SK-N-SH (cell line): Measurements from ENCODE around the gene ALDH5A1. TPM values are rescaled to one million over a fixed set of nuclear protein-coding genes. Genes with fewer than 3 reads are reported as not detected.

Source experiments
- CTCF ChIA-PET: fragments of 300-600, 350-600 bp; formaldehyde crosslinking; extraction: SDS; loops from one replicate; lab custom pipeline; 2021; lab: Yijun Ruan, JAX
- POLR2A ChIA-PET: fragments of 350-600 bp; sonication (Branson Sonifier 250); formaldehyde crosslinking; extraction: SDS; loops from one replicate; lab custom pipeline; 2020; ENCODE audit warnings: antibody characterized with exemption, inconsistent platforms; lab: Yijun Ruan, JAX
- DNase-seq: peaks from one replicate; pipeline ENCODE4 v3.0.0; 2012
- H2AFZ ChIP-seq: fragments of 200-600 bp; sonication (generic); 2 replicates; pipeline ENCODE4 v1.8.1; 2016; ENCODE audit warnings: antibody characterized with exemption, mild to moderate bottlenecking, low read depth
- H3F3A ChIP-seq: fragments of 200-600 bp; sonication (generic); replicated peaks from 2 replicates; pipeline ENCODE3; 2016; ENCODE audit warnings: antibody characterized with exemption, mild to moderate bottlenecking; ENCODE audit not compliant: insufficient read depth
- H3K27ac ChIP-seq, 2 experiments: fragments of 200-500 bp in 1 of 2; fragments of 200-600 bp in 1 of 2; sonication (Bioruptor generic) in 1 of 2; sonication (generic), shearing (Covaris generic) in 1 of 2; 2 replicates each; pipeline versions ENCODE4 v1.5.1 to v1.6.1; 2014 to 2016; ENCODE audit warnings: low read depth in 2 of 2, inconsistent platforms in 1 of 2, low read length in 1 of 2, mild to moderate bottlenecking in 1 of 2, mixed read lengths in 1 of 2
- H3K27me3 ChIP-seq: fragments of 200-600 bp; sonication (generic), shearing (Covaris generic); 2 replicates; pipeline ENCODE4 v1.6.1; 2016; ENCODE audit warnings: mixed run types; ENCODE audit not compliant: insufficient read depth
- H3K36me3 ChIP-seq, 2 experiments: fragments of 200-500 bp in 1 of 2; fragments of 200-600 bp in 1 of 2; sonication (Bioruptor generic) in 1 of 2; sonication (generic) in 1 of 2; replicated peaks in 1 of 2; 2 replicates each; pipeline versions ENCODE3 to v1.5.1; 2014 to 2016; ENCODE audit warnings: low read length in 1 of 2, mild to moderate bottlenecking in 1 of 2; ENCODE audit not compliant: insufficient read depth in 2 of 2, control insufficient read depth in 1 of 2
- H3K4me1 ChIP-seq, 2 experiments: fragments of 200-500 bp in 1 of 2; fragments of 200-600 bp in 1 of 2; sonication (Bioruptor generic) in 1 of 2; sonication (generic), shearing (Covaris generic) in 1 of 2; 2 replicates each; pipeline versions ENCODE4 v1.5.1 to v1.6.1; 2014 to 2016; ENCODE audit warnings: low read depth in 1 of 2, low read length in 1 of 2, mixed run types in 1 of 2; ENCODE audit not compliant: insufficient read depth in 2 of 2, control insufficient read depth in 1 of 2
- H3K4me2 ChIP-seq: fragments of 200-600 bp; sonication (generic), shearing (Covaris generic); 2 replicates; pipeline ENCODE4 v1.6.1; 2017; ENCODE audit warnings: mixed run types
- H3K4me3 ChIP-seq, 2 experiments: fragments of 200-500 bp in 1 of 2; fragments of 200-600 bp in 1 of 2; sonication (Bioruptor generic) in 1 of 2; sonication (generic), shearing (Covaris generic) in 1 of 2; 2 replicates each; pipeline versions ENCODE4 v1.5.1 to v1.8.1; 2014 to 2016; ENCODE audit warnings: low read depth in 2 of 2, inconsistent platforms in 1 of 2, low read length in 1 of 2, mild to moderate bottlenecking in 1 of 2, mixed read lengths in 1 of 2, moderate library complexity in 1 of 2
- H3K79me2 ChIP-seq: fragments of 200-600 bp; sonication (generic); 2 replicates; pipeline ENCODE4 v1.8.1; 2017; ENCODE audit warnings: mild to moderate bottlenecking; ENCODE audit not compliant: insufficient read depth
- H3K9ac ChIP-seq: fragments of 200-600 bp; sonication (generic); 2 replicates; pipeline ENCODE4 v1.6.1; 2017; ENCODE audit warnings: mixed run types
- H3K9me2 ChIP-seq: fragments of 200-600 bp; sonication (generic); 2 replicates; pipeline ENCODE4 v1.6.1; 2017; ENCODE audit warnings: mixed run types
- H3K9me3 ChIP-seq: fragments of 200-600 bp; sonication (generic); 2 replicates; pipeline ENCODE4 v1.6.1; 2017; ENCODE audit warnings: mixed run types, mild to moderate bottlenecking, moderate library complexity
- H4K20me1 ChIP-seq: fragments of 200-600 bp; sonication (generic); 2 replicates; pipeline ENCODE4 v1.6.1; 2017; ENCODE audit warnings: mild to moderate bottlenecking, mixed run types; ENCODE audit not compliant: insufficient read depth
- CHD2 ChIP-seq: fragments of 150-350 bp; IDR thresholded peaks from 2 replicates; pipeline ENCODE4 v1.6.1; 2018; ENCODE audit warnings: low read length; ENCODE audit not compliant: partially characterized antibody
- CTCF ChIP-seq: fragments of 200-600 bp; sonication (generic); IDR thresholded peaks from 2 replicates; pipeline ENCODE4 v1.6.1; 2017; ENCODE audit warnings: antibody characterized with exemption, mild to moderate bottlenecking, moderate library complexity
- EP300 ChIP-seq, 2 experiments: IDR thresholded peaks; 2 replicates each; pipeline versions ENCODE4 v1.4.0 to v1.6.1; 2012; ENCODE audit warnings: borderline replicate concordance in 1 of 2, low read depth in 1 of 2, low read length in 1 of 2
- FOSL2 ChIP-seq: IDR thresholded peaks from 2 replicates; pipeline ENCODE4 v1.4.0; 2012; ENCODE audit warnings: low read depth, mild to moderate bottlenecking, moderate library complexity, borderline replicate concordance
- FOXJ3 ChIP-seq: sonication (generic); formaldehyde crosslinking; IDR thresholded peaks from 2 replicates; pipeline ENCODE4 v1.5.1; 2020; ENCODE audit warnings: mild to moderate bottlenecking, missing genetic modification reagents
- GABPA ChIP-seq: IDR thresholded peaks from 2 replicates; pipeline ENCODE4 v1.4.0; 2012; ENCODE audit warnings: low read depth, mild to moderate bottlenecking
- IRF3 ChIP-seq: fragments of 150-350 bp; IDR thresholded peaks from 2 replicates; pipeline ENCODE4 v1.6.1; 2016; ENCODE audit warnings: mild to moderate bottlenecking, low read depth, low read length
- JUND ChIP-seq: IDR thresholded peaks from 2 replicates; pipeline ENCODE4 v1.4.0; 2012
- MXI1 ChIP-seq: IDR thresholded peaks from 2 replicates; pipeline ENCODE4 v1.6.1; 2012; ENCODE audit warnings: mild to moderate bottlenecking, low read depth, low read length, improper control_type of control experiment
- NFIC ChIP-seq: IDR thresholded peaks from 2 replicates; pipeline ENCODE4 v1.4.0; 2012; ENCODE audit warnings: borderline replicate concordance
- PBX3 ChIP-seq: IDR thresholded peaks from 2 replicates; pipeline ENCODE4; 2012
- POLR2AphosphoS5 ChIP-seq: IDR thresholded peaks from 2 replicates; pipeline ENCODE4 v1.6.1; 2012; ENCODE audit warnings: low read depth, low read length
- RFX5 ChIP-seq: IDR thresholded peaks from 2 replicates; pipeline ENCODE4 v1.6.1; 2012; ENCODE audit warnings: mild to moderate bottlenecking, improper control_type of control experiment, low read length
- TEAD4 ChIP-seq: IDR thresholded peaks from 2 replicates; pipeline ENCODE4 v1.4.0; 2012; ENCODE audit warnings: mild to moderate bottlenecking, borderline replicate concordance; ENCODE audit not compliant: insufficient read depth
- YY1 ChIP-seq: IDR thresholded peaks from 2 replicates; pipeline ENCODE4 v1.4.0; 2012; ENCODE audit warnings: low read depth, mild to moderate bottlenecking
- ZBTB33 ChIP-seq: IDR thresholded peaks from 2 replicates; pipeline ENCODE4 v1.4.0; 2012; ENCODE audit warnings: low read depth, borderline replicate concordance
- WGBS: methylation state at CpG from one replicate; pipeline ENCODE4 v1.1.6; 2017; ENCODE audit warnings: low lambda C conversion rate; 5-methylcytosine and 5-hydroxymethylcytosine counted together
- polyA plus RNA-seq, 3 experiments: library from polyadenylated mRNA; depleted of rRNA; stranded (reverse); fragments of >200 nt; gene quantifications; 2 replicates each; pipeline ENCODE4 v1.2.3, GENCODE V29; 2012

Gene ALDH5A1
- polyA plus RNA-seq, 1 of the 3 experiments (the other 2 are of a cell fraction), result 3.0 TPM

GRCh38 chr6:24476631-24477030 lies 18.1 kb upstream of the ALDH5A1 start (continued):
- TF ChIP-seq FOSL2, result no peak
- TF ChIP-seq, all 33 proteins: peak for 0

- no peaks in the 10 kb centered on the region for H3K4me1 ChIP-seq
- DNase-seq, result no peak
- TF ChIP-seq TEAD4, result no peak
- no peak for TF ChIP-seq GABPA
- no peak for TF ChIP-seq EP300 (IDR thresholded peaks at IDR 0.05; ENCODE audit: borderline replicate concordance in 1 of 2, low read depth in 1 of 2, low read length in 1 of 2)
- no peak for TF ChIP-seq CTCF
- TF ChIP-seq NFIC, result no peak
- no peak for TF ChIP-seq RFX5
- TF ChIP-seq MXI1, result no peak
- no peak for TF ChIP-seq JUND
- no peak for TF ChIP-seq FOXJ3 (CRISPR knock-in tag)
- no peak for TF ChIP-seq CHD2
- TF ChIP-seq, all 33 proteins: peak for 0
- Histone ChIP-seq H4K20me1 (no peaks in the 10 kb centered on the region), H3K4me2 (no peak overlapping the region), H3K9me2 (no peaks in the 10 kb centered on the region), H3K79me2 (no peaks in the 10 kb centered on the region), H3K27me3 (no peaks in the 10 kb centered on the region), H3K27ac (no peak overlapping the region), H3F3A (no peaks in the 10 kb centered on the region), H2AFZ (no peak overlapping the region), H3K4me3 (no peak overlapping the region), H3K36me3 (no peaks in the 10 kb centered on the region), H3K9me3 (no peaks in the 10 kb centered on the region), H3K9ac (no peak overlapping the region)
- CTCF ChIA-PET, result interaction anchor here (1.0 to 3.5 kb wide), 2 partner anchors 17 to 537 kb away, joined by 6 to 20 read pairs; partner anchors contain the start of gene ALDH5A1
- 92% methylated on average over 1 of the region's 1 CpG for WGBS
- POLR2A ChIA-PET, result no interaction called here
Measured at GRCh38 chr6:24477070-24477469, 17.7 kb upstream of the ALDH5A1 start.

- Histone ChIP-seq H3K27me3 (no peaks in the 10 kb centered on the region), H3F3A (no peaks in the 10 kb centered on the region), H2AFZ (no peak overlapping the region), H3K9me2 (no peaks in the 10 kb centered on the region), H3K4me1 (no peaks in the 10 kb centered on the region), H3K9ac (no peak overlapping the region), H3K27ac (no peak overlapping the region), H3K4me2 (no peak overlapping the region), H3K9me3 (no peaks in the 10 kb centered on the region), H3K36me3 (no peaks in the 10 kb centered on the region), H3K79me2 (no peaks in the 10 kb centered on the region), H3K4me3 (no peak overlapping the region), H4K20me1 (no peaks in the 10 kb centered on the region)
- CTCF ChIA-PET, result interaction anchor here (3.5 kb wide), 1 partner anchor 16 kb away, joined by 20 read pairs; the partner anchor contains the start of gene ALDH5A1
- DNase-seq, result no peak
- 50% methylated on average over 4 of the region's 4 CpGs for WGBS
- POLR2A ChIA-PET, result no interaction called here
- TF ChIP-seq RFX5 (no peak), YY1 (no peak), POLR2AphosphoS5 (no peak), IRF3 (no peak), CHD2 (no peak), PBX3 (no peak), GABPA (no peak), ZBTB33 (no peak)
Measured at GRCh38 chr6:24478903-24479302, 15.9 kb upstream of the ALDH5A1 start.
